HL-60/S4 treated with phorbol 12-myristate 13-acetate at 8.2 ng/mL for 4 days and 3 days (cell line): ENCODE results near the gene SUSD2.
"Not testable (repeated sequence)": the region's sequence is repeated elsewhere in the genome, so short reads cannot be mapped to it uniquely, and the experiment has no call there.

Source experiments
- in situ Hi-C: fragments of 300-500 bp; cut with MboI; formaldehyde crosslinking; loops from 2 replicates; pipeline ENCODE4 v1.15.0; 2022; ENCODE audit warnings: low sequenced_read_pairs

SUSD2 gene

GRCh38 chr22:24171822-24172221 lies 9.5 kb upstream of the SUSD2 start:
- in situ Hi-C loops: no loop called here

GRCh38 chr22:24175160-24175808 lies 6.0 kb upstream of the SUSD2 start:
- in situ Hi-C loops: no loop called here

- in situ Hi-C loops: no loop called here
Observed at GRCh38 chr22:24176040-24176439, 5.2 kb upstream of the SUSD2 start.

- in situ Hi-C loops: no loop called here
Observed at GRCh38 chr22:24176630-24177029, 4.7 kb upstream of the SUSD2 start.

- in situ Hi-C loops: no loop called here
Observed at GRCh38 chr22:24177045-24177444, 4.2 kb upstream of the SUSD2 start.

GRCh38 chr22:24177456-24177855 lies 3.8 kb upstream of the SUSD2 start:
- in situ Hi-C loops: no loop called here

- in situ Hi-C loops: no loop called here
Observed at GRCh38 chr22:24178021-24178431, 3.3 kb upstream of the SUSD2 start.

GRCh38 chr22:24178502-24179440 lies 2.5 kb upstream of the SUSD2 start:
- in situ Hi-C loops: no loop called here

GRCh38 chr22:24179478-24180210 lies 1.6 kb upstream of the SUSD2 start:
- in situ Hi-C loops: no loop called here

- in situ Hi-C loops: no loop called here
Observed at GRCh38 chr22:24180316-24181087, 785 bp upstream of the SUSD2 start.

GRCh38 chr22:24181996-24182899 lies 961 bp downstream of the SUSD2 start:
- in situ Hi-C loops: no loop called here

GRCh38 chr22:24182900-24183246 lies 1.6 kb downstream of the SUSD2 start:
- in situ Hi-C loops: not testable (repeated sequence)

- in situ Hi-C loops: no loop called here
Observed at GRCh38 chr22:24183321-24184031, 2.2 kb downstream of the SUSD2 start.

GRCh38 chr22:24184057-24184798 lies 2.9 kb downstream of the SUSD2 start:
- in situ Hi-C loops: no loop called here

GRCh38 chr22:24185001-24185500 lies 3.8 kb downstream of the SUSD2 start:
- in situ Hi-C loops: no loop called here

- in situ Hi-C loops: no loop called here
Observed at GRCh38 chr22:24185501-24186351, 4.4 kb downstream of the SUSD2 start.

- in situ Hi-C loops: no loop called here
Observed at GRCh38 chr22:24186352-24186740, 5.1 kb downstream of the SUSD2 start.
